ENCODE measurements around the gene SOWAHB. TPM values are rescaled to one million over a fixed set of nuclear protein-coding genes. Genes with fewer than 3 reads are reported as not detected.

Gene SOWAHB
- total RNA-seq, 1 donor from 2014 or later, result 4.8 TPM

GRCh38 chr4:76902233-76902890 lies 4.4 kb upstream of the SOWAHB start:
- Mint-ChIP-seq H3K9me3 (ENCODE audit: low read depth) (peaks cover 5% of the 10 kb centered on the region), H3K27me3 (ENCODE audit: low read depth) (no peaks in the 10 kb centered on the region), H3K36me3 (ENCODE audit: low read depth) (peaks cover 11% of the 10 kb centered on the region), H3K4me1 (ENCODE audit: low read depth) (peaks cover 36% of the 10 kb centered on the region), H3K4me3 (ENCODE audit: unreplicated experiment) (no peak overlapping the region), H3K27ac (ENCODE audit: unreplicated experiment) (no peak overlapping the region)
- TF ChIP-seq CTCF (IDR thresholded peaks at IDR 0.05), result no peak
- no peak for DNase-seq (ENCODE audit: low spot score)

GRCh38 chr4:76898949-76899645 lies 1.2 kb upstream of the SOWAHB start:
- no peak for TF ChIP-seq CTCF (IDR thresholded peaks at IDR 0.05)
- H3K9me3 Mint-ChIP-seq (ENCODE audit: low read depth), result no peaks in the 10 kb centered on the region
- no peaks in the 10 kb centered on the region for H3K36me3 Mint-ChIP-seq (ENCODE audit: low read depth)
- DNase-seq (ENCODE audit: low spot score), result no peak
- peak overlapping the region; percentile 62 for H3K27ac Mint-ChIP-seq (ENCODE audit: unreplicated experiment)
- H3K27me3 Mint-ChIP-seq (ENCODE audit: low read depth), result no peaks in the 10 kb centered on the region
- peak overlapping the region; percentile 53 for H3K4me3 Mint-ChIP-seq (ENCODE audit: unreplicated experiment)
- H3K4me1 Mint-ChIP-seq (ENCODE audit: low read depth), result peaks cover 21% of the 10 kb centered on the region

GRCh38 chr4:76898385-76898692 lies 395 bp upstream of the SOWAHB start:
- H3K4me1 Mint-ChIP-seq (ENCODE audit: low read depth), result peaks cover 21% of the 10 kb centered on the region
- no peak for TF ChIP-seq CTCF (IDR thresholded peaks at IDR 0.05)

GRCh38 chr4:76896614-76897535 lies 1.1 kb downstream of the SOWAHB start:
- Mint-ChIP-seq H3K4me1 (ENCODE audit: low read depth) (peaks cover 32% of the 10 kb centered on the region), H3K27ac (ENCODE audit: unreplicated experiment) (no peak overlapping the region), H3K4me3 (ENCODE audit: unreplicated experiment) (peak overlapping the region; percentile 53), H3K36me3 (ENCODE audit: low read depth) (no peaks in the 10 kb centered on the region), H3K27me3 (ENCODE audit: low read depth) (no peaks in the 10 kb centered on the region), H3K9me3 (ENCODE audit: low read depth) (no peaks in the 10 kb centered on the region)
- TF ChIP-seq CTCF (IDR thresholded peaks at IDR 0.05), result no peak
- peak; percentile 82 for DNase-seq (ENCODE audit: low spot score)

More at GRCh38 chr4:76898385-76898692, 395 bp upstream of the SOWAHB start:
- no peaks in the 10 kb centered on the region for H3K36me3 Mint-ChIP-seq (ENCODE audit: low read depth)
- no peak overlapping the region for H3K27ac Mint-ChIP-seq (ENCODE audit: unreplicated experiment)
- peak overlapping the region; percentile 53 for H3K4me3 Mint-ChIP-seq (ENCODE audit: unreplicated experiment)
- no peak for DNase-seq (ENCODE audit: low spot score)
- no peaks in the 10 kb centered on the region for H3K9me3 Mint-ChIP-seq (ENCODE audit: low read depth)
- H3K27me3 Mint-ChIP-seq (ENCODE audit: low read depth), result no peaks in the 10 kb centered on the region

GRCh38 chr4:76896048-76896447 lies 1.9 kb downstream of the SOWAHB start:
- no peak for TF ChIP-seq CTCF (IDR thresholded peaks at IDR 0.05)
- Mint-ChIP-seq H3K4me1 (ENCODE audit: low read depth) (peaks cover 35% of the 10 kb centered on the region), H3K27me3 (ENCODE audit: low read depth) (peaks cover 1% of the 10 kb centered on the region), H3K9me3 (ENCODE audit: low read depth) (no peaks in the 10 kb centered on the region), H3K4me3 (ENCODE audit: unreplicated experiment) (no peak overlapping the region), H3K36me3 (ENCODE audit: low read depth) (no peaks in the 10 kb centered on the region), H3K27ac (ENCODE audit: unreplicated experiment) (no peak overlapping the region)
- no peak for DNase-seq (ENCODE audit: low spot score)

Measured in chondrocyte (in vitro differentiated cells).